WTC11 (cell line): ENCODE results near the gene SCN9A.

ENCODE experiments used
- ELF4 ChIP-seq: sonication (generic); formaldehyde crosslinking; IDR thresholded peaks from 2 replicates; pipeline ENCODE4 v1.8.1; 2022; ENCODE audit warnings: low read depth, mild to moderate bottlenecking, moderate library complexity, missing genetic modification reagents
- FOXJ3 ChIP-seq: sonication (generic); formaldehyde crosslinking; IDR thresholded peaks from 2 replicates; pipeline ENCODE4 v1.9.0; 2021; ENCODE audit warnings: missing genetic modification reagents, mild to moderate bottlenecking, borderline replicate concordance
- SP1 ChIP-seq: sonication (generic); formaldehyde crosslinking; conservative IDR thresholded peaks from 2 replicates; pipeline ENCODE4 v1.8.1; 2022; ENCODE audit warnings: missing genetic modification reagents
- TEAD4 ChIP-seq: sonication (generic); formaldehyde crosslinking; IDR thresholded peaks from 2 replicates; pipeline ENCODE4 v1.8.0; 2022; ENCODE audit warnings: mild to moderate bottlenecking, missing genetic modification reagents
- ZNF121 ChIP-seq: sonication (generic); formaldehyde crosslinking; IDR thresholded peaks from 2 replicates; pipeline ENCODE4 v1.8.0; 2023; ENCODE audit warnings: missing genetic modification reagents
- ZNF396 ChIP-seq: fragments of 250-450 bp; sonication (Bioruptor Pico); IDR thresholded peaks from 2 replicates; pipeline ENCODE4 v1.8.0; 2021; ENCODE audit warnings: mild to moderate bottlenecking, moderate library complexity, borderline replicate concordance
- TF ChIP-seq, protein P1 (sequence below): sonication (generic); formaldehyde crosslinking; IDR thresholded peaks from 2 replicates; pipeline ENCODE4 v1.8.1; 2022; ENCODE audit warnings: mild to moderate bottlenecking, missing genetic modification reagents, moderate library complexity, borderline replicate concordance
- TF ChIP-seq, protein P2 (sequence below): sonication (generic); formaldehyde crosslinking; IDR thresholded peaks from 2 replicates; pipeline ENCODE4 v1.8.1; 2023; ENCODE audit warnings: mild to moderate bottlenecking, missing genetic modification reagents, moderate library complexity
- TF ChIP-seq, protein P3 (sequence below): fragments of 200-600 bp; IDR thresholded peaks from 2 replicates; pipeline ENCODE4 v1.8.0; 2022; ENCODE audit warnings: antibody characterized with exemption
- TF ChIP-seq, protein P4 (sequence below): sonication (generic); formaldehyde crosslinking; IDR thresholded peaks from 2 replicates; pipeline ENCODE4 v1.8.0; 2022; ENCODE audit warnings: mild to moderate bottlenecking, missing genetic modification reagents
- TF ChIP-seq, protein P5 (sequence below): sonication (generic); formaldehyde crosslinking; IDR thresholded peaks from 2 replicates; pipeline ENCODE4 v1.8.0; 2022; ENCODE audit warnings: mild to moderate bottlenecking, missing genetic modification reagents

DNA sequence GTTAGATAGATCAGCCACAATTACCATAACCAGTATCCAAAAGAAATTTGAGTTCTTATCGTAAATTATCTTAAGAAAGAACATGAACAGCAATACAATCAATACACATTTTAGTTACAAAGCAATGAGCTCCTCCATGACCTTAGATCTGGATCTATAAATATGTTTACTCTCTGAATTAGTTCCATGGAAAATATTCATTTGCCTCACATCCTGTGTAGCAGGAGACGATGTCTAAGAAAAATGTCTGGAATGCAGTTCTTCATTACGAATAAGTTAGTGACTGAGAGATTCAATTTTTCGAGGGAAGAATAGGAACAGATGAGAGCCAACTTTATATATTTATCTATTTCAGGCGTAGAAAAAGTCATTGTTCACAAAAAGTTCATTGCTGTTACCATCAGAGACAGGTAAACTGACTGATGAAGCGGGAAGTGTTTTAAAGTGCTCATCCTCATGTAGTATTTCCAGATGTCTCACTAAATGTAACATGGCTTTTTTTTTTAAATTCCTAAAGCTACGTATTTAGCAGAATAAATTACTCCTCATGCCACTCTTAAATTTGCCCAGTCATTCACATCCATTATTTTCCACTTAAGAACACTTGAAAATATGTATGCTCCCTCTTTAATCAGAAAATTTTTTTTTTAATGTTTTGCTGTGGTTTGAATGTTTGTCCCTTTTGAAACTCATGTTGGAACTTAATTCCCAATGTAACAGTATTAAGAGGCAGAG lies 141.5 kb downstream of the SCN9A start:
- TF ChIP-seq, protein P1, sequence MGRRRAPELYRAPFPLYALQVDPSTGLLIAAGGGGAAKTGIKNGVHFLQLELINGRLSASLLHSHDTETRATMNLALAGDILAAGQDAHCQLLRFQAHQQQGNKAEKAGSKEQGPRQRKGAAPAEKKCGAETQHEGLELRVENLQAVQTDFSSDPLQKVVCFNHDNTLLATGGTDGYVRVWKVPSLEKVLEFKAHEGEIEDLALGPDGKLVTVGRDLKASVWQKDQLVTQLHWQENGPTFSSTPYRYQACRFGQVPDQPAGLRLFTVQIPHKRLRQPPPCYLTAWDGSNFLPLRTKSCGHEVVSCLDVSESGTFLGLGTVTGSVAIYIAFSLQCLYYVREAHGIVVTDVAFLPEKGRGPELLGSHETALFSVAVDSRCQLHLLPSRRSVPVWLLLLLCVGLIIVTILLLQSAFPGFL (CRISPR knock-in tag), result no peak
- TF ChIP-seq FOXJ3 (CRISPR knock-in tag) (no peak), ZNF396 (CRISPR knock-in tag) (no peak), ZNF121 (CRISPR knock-in tag) (no peak), SP1 (CRISPR knock-in tag) (no peak), TEAD4 (no peak), ELF4 (no peak)
- TF ChIP-seq, protein P2, sequence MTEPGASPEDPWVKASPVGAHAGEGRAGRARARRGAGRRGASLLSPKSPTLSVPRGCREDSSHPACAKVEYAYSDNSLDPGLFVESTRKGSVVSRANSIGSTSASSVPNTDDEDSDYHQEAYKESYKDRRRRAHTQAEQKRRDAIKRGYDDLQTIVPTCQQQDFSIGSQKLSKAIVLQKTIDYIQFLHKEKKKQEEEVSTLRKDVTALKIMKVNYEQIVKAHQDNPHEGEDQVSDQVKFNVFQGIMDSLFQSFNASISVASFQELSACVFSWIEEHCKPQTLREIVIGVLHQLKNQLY (CRISPR knock-in tag), result no peak
- TF ChIP-seq, protein P3, sequence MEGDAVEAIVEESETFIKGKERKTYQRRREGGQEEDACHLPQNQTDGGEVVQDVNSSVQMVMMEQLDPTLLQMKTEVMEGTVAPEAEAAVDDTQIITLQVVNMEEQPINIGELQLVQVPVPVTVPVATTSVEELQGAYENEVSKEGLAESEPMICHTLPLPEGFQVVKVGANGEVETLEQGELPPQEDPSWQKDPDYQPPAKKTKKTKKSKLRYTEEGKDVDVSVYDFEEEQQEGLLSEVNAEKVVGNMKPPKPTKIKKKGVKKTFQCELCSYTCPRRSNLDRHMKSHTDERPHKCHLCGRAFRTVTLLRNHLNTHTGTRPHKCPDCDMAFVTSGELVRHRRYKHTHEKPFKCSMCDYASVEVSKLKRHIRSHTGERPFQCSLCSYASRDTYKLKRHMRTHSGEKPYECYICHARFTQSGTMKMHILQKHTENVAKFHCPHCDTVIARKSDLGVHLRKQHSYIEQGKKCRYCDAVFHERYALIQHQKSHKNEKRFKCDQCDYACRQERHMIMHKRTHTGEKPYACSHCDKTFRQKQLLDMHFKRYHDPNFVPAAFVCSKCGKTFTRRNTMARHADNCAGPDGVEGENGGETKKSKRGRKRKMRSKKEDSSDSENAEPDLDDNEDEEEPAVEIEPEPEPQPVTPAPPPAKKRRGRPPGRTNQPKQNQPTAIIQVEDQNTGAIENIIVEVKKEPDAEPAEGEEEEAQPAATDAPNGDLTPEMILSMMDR, result no peak
- TF ChIP-seq, protein P4, sequence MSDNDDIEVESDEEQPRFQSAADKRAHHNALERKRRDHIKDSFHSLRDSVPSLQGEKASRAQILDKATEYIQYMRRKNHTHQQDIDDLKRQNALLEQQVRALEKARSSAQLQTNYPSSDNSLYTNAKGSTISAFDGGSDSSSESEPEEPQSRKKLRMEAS (CRISPR knock-in tag), result no peak
- TF ChIP-seq, protein P5, sequence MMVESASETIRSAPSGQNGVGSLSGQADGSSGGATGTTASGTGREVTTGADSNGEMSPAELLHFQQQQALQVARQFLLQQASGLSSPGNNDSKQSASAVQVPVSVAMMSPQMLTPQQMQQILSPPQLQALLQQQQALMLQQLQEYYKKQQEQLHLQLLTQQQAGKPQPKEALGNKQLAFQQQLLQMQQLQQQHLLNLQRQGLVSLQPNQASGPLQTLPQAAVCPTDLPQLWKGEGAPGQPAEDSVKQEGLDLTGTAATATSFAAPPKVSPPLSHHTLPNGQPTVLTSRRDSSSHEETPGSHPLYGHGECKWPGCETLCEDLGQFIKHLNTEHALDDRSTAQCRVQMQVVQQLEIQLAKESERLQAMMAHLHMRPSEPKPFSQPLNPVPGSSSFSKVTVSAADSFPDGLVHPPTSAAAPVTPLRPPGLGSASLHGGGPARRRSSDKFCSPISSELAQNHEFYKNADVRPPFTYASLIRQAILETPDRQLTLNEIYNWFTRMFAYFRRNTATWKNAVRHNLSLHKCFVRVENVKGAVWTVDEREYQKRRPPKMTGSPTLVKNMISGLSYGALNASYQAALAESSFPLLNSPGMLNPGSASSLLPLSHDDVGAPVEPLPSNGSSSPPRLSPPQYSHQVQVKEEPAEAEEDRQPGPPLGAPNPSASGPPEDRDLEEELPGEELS (CRISPR knock-in tag), result no peak
